ENCODE results near the gene ABLIM3. TPM values are rescaled to one million over a fixed set of nuclear protein-coding genes. Genes with fewer than 3 reads are reported as not detected.

ABLIM3 gene
- polyA plus RNA-seq, 1 donor (not counting 4 experiments of a cell fraction or from before 2014, with no cell fraction given): 7.9 TPM

DNA sequence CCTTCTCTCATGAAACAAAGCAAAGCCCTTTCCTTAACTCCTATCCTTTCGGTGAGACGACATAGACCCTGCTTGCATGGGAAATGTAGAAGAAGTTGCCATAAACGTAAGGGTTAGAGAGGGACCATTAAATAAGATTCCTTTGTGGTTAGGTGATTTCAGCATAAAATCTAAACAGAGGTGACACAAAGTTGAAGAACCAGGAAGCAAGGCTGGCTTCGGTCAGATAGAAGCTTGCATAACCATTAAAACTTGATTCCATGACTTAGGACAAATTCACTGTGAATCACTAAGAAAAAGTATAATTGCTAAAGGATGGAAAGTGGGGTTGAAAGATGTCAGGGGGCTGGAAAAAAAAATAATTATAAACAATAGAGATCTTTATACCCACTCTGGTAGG lies 30.9 kb upstream of the ABLIM3 start:
- FAIRE-seq (no peak), DNase-seq (ENCODE audit: low read depth, low spot score) (no peak)
- Histone ChIP-seq H3K9me1 (ENCODE audit: control insufficient read depth, extremely low read depth, insufficient read depth, low read length) (no peaks in the 10 kb centered on the region), H3K27ac (ENCODE audit: control insufficient read depth, insufficient read depth, low read length) (no peak overlapping the region), H3K9me3 (ENCODE audit: control insufficient read depth, low read depth, low read length) (no peaks in the 10 kb centered on the region), H3K4me3 (ENCODE audit: control insufficient read depth in 2 of 3, extremely low read depth in 1 of 3, insufficient read depth in 2 of 3, low read depth in 1 of 3, low read length in 3 of 3) (no peak overlapping the region), H3K79me2 (ENCODE audit: control insufficient read depth, insufficient read depth, low read length) (no peaks in the 10 kb centered on the region), H3K36me3 (ENCODE audit: control insufficient read depth in 2 of 2, extremely low read depth in 1 of 2, insufficient read depth in 2 of 2, low read length in 2 of 2) (no peaks in the 10 kb centered on the region), H4K20me1 (ENCODE audit: control insufficient read depth, extremely low read depth, insufficient read depth, low read length) (no peaks in the 10 kb centered on the region), H3K9ac (ENCODE audit: control insufficient read depth, extremely low read depth, insufficient read depth, low read length) (no peak overlapping the region), H3K27me3 (ENCODE audit: control insufficient read depth, extremely low read depth, insufficient read depth, low read length) (no peaks in the 10 kb centered on the region), H2AFZ (ENCODE audit: control insufficient read depth, low read length) (no peak overlapping the region), H3K4me1 (ENCODE audit: control insufficient read depth, extremely low read depth, insufficient read depth, low read length) (peaks cover 18% of the 10 kb centered on the region), H3K4me2 (ENCODE audit: control insufficient read depth, extremely low read depth, insufficient read depth, low read depth, low read length) (no peak overlapping the region)
- TF ChIP-seq, protein P1, sequence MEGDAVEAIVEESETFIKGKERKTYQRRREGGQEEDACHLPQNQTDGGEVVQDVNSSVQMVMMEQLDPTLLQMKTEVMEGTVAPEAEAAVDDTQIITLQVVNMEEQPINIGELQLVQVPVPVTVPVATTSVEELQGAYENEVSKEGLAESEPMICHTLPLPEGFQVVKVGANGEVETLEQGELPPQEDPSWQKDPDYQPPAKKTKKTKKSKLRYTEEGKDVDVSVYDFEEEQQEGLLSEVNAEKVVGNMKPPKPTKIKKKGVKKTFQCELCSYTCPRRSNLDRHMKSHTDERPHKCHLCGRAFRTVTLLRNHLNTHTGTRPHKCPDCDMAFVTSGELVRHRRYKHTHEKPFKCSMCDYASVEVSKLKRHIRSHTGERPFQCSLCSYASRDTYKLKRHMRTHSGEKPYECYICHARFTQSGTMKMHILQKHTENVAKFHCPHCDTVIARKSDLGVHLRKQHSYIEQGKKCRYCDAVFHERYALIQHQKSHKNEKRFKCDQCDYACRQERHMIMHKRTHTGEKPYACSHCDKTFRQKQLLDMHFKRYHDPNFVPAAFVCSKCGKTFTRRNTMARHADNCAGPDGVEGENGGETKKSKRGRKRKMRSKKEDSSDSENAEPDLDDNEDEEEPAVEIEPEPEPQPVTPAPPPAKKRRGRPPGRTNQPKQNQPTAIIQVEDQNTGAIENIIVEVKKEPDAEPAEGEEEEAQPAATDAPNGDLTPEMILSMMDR (optimal IDR thresholded peaks at IDR 0.05 in 1 of 3, IDR thresholded peaks at IDR 0.05 in 1 of 3, conservative IDR thresholded peaks at IDR 0.05 in 1 of 3; ENCODE audit: extremely low read depth in 1 of 3, insufficient read depth in 2 of 3, low read length in 3 of 3): no peak
- no peak for TF ChIP-seq EZH2 (IDR thresholded peaks at IDR 0.05; ENCODE audit: low read length)
- dilution Hi-C loops (cut with MboI; ENCODE audit: extremely low pct_ligation_motif_present, low sequenced_read_pairs): no loop called here

DNA sequence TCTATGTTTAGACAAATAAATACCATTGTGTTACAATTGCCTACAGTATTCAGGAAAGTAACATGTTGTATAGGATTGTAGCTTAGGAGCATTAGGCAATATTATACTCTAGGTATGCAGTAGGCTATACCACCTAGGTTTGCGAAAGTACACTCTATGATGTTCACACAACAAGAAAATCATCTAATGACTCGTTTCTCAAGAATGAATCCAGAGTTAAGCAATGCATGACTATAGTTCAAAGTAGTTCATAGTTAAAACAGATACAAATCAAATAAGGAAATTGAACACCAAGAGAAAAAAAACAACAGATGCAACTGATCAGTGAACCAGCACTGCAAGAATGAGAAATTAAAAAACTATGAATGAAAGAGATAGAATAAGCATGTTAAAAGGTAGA lies 27.6 kb upstream of the ABLIM3 start:
- peak; percentile 71 for FAIRE-seq
- Histone ChIP-seq H3K4me3 (ENCODE audit: control insufficient read depth in 2 of 3, extremely low read depth in 1 of 3, insufficient read depth in 2 of 3, low read depth in 1 of 3, low read length in 3 of 3) (peak overlapping the region in 1 of 3 experiments; percentile 11), H3K9me1 (ENCODE audit: control insufficient read depth, extremely low read depth, insufficient read depth, low read length) (no peaks in the 10 kb centered on the region), H3K27me3 (ENCODE audit: control insufficient read depth, extremely low read depth, insufficient read depth, low read length) (no peaks in the 10 kb centered on the region), H3K36me3 (ENCODE audit: control insufficient read depth in 2 of 2, extremely low read depth in 1 of 2, insufficient read depth in 2 of 2, low read length in 2 of 2) (no peaks in the 10 kb centered on the region), H3K4me1 (ENCODE audit: control insufficient read depth, extremely low read depth, insufficient read depth, low read length) (peaks cover 25% of the 10 kb centered on the region), H3K79me2 (ENCODE audit: control insufficient read depth, insufficient read depth, low read length) (no peaks in the 10 kb centered on the region), H2AFZ (ENCODE audit: control insufficient read depth, low read length) (no peak overlapping the region), H3K9me3 (ENCODE audit: control insufficient read depth, low read depth, low read length) (no peaks in the 10 kb centered on the region), H3K9ac (ENCODE audit: control insufficient read depth, extremely low read depth, insufficient read depth, low read length) (no peak overlapping the region), H4K20me1 (ENCODE audit: control insufficient read depth, extremely low read depth, insufficient read depth, low read length) (no peaks in the 10 kb centered on the region), H3K4me2 (ENCODE audit: control insufficient read depth, extremely low read depth, insufficient read depth, low read depth, low read length) (peak overlapping the region; percentile 43), H3K27ac (ENCODE audit: control insufficient read depth, insufficient read depth, low read length) (no peak overlapping the region)
- no peak for DNase-seq (ENCODE audit: low read depth, low spot score)
- TF ChIP-seq, protein P1 (optimal IDR thresholded peaks at IDR 0.05 in 1 of 3, IDR thresholded peaks at IDR 0.05 in 1 of 3, conservative IDR thresholded peaks at IDR 0.05 in 1 of 3; ENCODE audit: extremely low read depth in 1 of 3, insufficient read depth in 2 of 3, low read length in 3 of 3): no peak
- TF ChIP-seq EZH2 (IDR thresholded peaks at IDR 0.05; ENCODE audit: low read length): no peak
- dilution Hi-C loops (cut with MboI; ENCODE audit: extremely low pct_ligation_motif_present, low sequenced_read_pairs): no loop called here
